ENCODE measurements around the gene TOPAZ1.
A peak's percentile ranks its signal among the peaks of the same experiment; 100 is the strongest.

TOPAZ1 gene

DNA sequence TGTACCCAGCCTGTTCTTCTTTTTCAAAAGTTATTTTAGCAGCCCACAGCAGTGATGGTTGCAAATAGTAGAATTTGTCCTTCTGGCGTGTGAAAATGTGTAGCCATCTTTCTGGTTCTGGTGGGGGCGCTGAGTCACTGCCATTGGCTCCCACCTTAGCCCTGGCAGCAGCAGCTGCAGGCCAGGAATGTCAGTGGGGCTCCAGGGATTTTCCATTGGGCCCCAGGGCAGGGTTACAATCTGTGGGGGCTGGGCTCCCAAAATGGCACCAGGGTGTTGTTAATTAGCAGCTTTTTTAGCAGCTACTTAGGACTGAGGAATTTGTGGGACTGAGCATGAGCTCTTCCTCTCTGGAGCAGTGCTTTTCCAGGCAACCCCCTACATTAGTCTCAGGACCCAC, 38.9 kb downstream of the TOPAZ1 start:
- H3K9me3 ChIP-seq (ENCODE audit: control insufficient read depth in 5 of 5, low read length in 5 of 5) = peaks cover 0 to 6% (median 0%) of the 10 kb centered on the region in 5 donors
- H3K27me3 ChIP-seq (ENCODE audit: control insufficient read depth in 5 of 5, insufficient read depth in 4 of 5, low read length in 5 of 5) = no peaks in the 10 kb centered on the region
- no peak overlapping the region for H3K27ac ChIP-seq (ENCODE audit: low read depth, low read length)
- no peak overlapping the region for H3K9ac ChIP-seq (ENCODE audit: low read length in 5 of 5)
- H3K4me3 ChIP-seq (ENCODE audit: low read depth in 1 of 5, low read length in 5 of 5) = no peak overlapping the region
- no peaks in the 10 kb centered on the region for H3K4me1 ChIP-seq (ENCODE audit: control insufficient read depth in 5 of 5, insufficient read depth in 5 of 5, low read length in 5 of 5)
- H3K36me3 ChIP-seq (ENCODE audit: control insufficient read depth in 5 of 5, insufficient read depth in 5 of 5, low read length in 5 of 5) = no peaks in the 10 kb centered on the region

DNA sequence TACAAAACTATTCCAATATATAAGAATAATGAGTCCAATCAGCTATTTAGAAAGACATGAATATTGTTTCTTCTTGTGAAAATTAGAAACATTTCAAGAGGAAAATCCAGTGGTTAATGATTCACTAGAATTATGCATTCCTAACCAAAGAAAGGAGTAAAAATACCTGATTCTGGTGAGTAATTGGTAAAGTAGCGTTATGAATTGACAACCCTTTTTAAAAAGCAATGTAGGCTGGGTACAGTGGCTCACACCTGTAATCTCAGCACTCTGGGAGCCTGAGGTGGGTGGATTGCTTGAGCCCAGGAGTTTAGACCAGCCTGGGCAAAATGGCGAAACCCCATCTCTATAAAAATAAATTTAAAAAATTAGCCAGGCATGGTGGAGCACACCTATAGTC, 43.3 kb downstream of the TOPAZ1 start:
- H3K36me3 ChIP-seq (ENCODE audit: control insufficient read depth in 5 of 5, insufficient read depth in 5 of 5, low read length in 5 of 5) = no peaks in the 10 kb centered on the region
- no peak overlapping the region for H3K9ac ChIP-seq (ENCODE audit: low read length in 5 of 5)

DNA sequence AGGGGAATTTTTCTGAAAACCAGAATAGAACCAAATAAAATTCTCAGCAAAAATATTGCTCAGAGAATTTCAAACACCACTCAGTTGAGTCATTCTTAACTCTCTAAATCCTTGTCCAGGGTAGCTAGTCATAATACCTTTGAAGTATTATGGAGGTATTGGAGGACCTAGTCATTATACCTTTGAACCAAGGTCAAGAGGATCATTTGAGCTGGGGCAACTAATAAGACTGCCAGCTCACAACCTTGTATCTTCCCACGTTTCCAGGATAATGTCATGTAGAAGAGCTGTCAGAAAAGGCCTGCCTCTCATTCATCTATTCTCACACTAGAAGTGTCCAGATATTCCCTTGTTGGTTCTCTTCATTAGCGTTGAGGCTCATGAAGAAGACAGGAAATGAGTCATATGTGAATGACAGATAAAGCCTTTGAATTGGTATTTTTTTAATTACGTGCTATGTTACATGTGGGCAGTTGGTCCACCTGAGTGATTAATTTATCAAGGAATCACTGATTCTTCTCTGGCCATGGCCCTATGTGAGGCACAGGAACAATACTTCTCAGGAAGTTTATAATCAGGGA, 48.3 kb downstream of the TOPAZ1 start:
- H3K4me1 ChIP-seq (ENCODE audit: control insufficient read depth in 5 of 5, insufficient read depth in 5 of 5, low read length in 5 of 5) = no peaks in the 10 kb centered on the region
- H3K27me3 ChIP-seq (ENCODE audit: control insufficient read depth in 5 of 5, insufficient read depth in 4 of 5, low read length in 5 of 5) = no peaks in the 10 kb centered on the region
- H3K9ac ChIP-seq (ENCODE audit: low read length in 5 of 5) = no peak overlapping the region
- no peaks in the 10 kb centered on the region for H3K36me3 ChIP-seq (ENCODE audit: control insufficient read depth in 5 of 5, insufficient read depth in 5 of 5, low read length in 5 of 5)
- no peaks in the 10 kb centered on the region for H3K9me3 ChIP-seq (ENCODE audit: control insufficient read depth in 5 of 5, low read length in 5 of 5)
- no peak overlapping the region for H3K27ac ChIP-seq (ENCODE audit: low read depth, low read length)
- no peak overlapping the region for H3K4me3 ChIP-seq (ENCODE audit: low read depth in 1 of 5, low read length in 5 of 5)

More for the DNA sequence above, 43.3 kb downstream of the TOPAZ1 start:
- Histone ChIP-seq H3K4me3 (ENCODE audit: low read depth in 1 of 5, low read length in 5 of 5) (no peak overlapping the region), H3K27ac (ENCODE audit: low read depth, low read length) (no peak overlapping the region), H3K27me3 (ENCODE audit: control insufficient read depth in 5 of 5, insufficient read depth in 4 of 5, low read length in 5 of 5) (no peaks in the 10 kb centered on the region), H3K9me3 (ENCODE audit: control insufficient read depth in 5 of 5, low read length in 5 of 5) (no peaks in the 10 kb centered on the region), H3K4me1 (ENCODE audit: control insufficient read depth in 5 of 5, insufficient read depth in 5 of 5, low read length in 5 of 5) (no peaks in the 10 kb centered on the region)

DNA sequence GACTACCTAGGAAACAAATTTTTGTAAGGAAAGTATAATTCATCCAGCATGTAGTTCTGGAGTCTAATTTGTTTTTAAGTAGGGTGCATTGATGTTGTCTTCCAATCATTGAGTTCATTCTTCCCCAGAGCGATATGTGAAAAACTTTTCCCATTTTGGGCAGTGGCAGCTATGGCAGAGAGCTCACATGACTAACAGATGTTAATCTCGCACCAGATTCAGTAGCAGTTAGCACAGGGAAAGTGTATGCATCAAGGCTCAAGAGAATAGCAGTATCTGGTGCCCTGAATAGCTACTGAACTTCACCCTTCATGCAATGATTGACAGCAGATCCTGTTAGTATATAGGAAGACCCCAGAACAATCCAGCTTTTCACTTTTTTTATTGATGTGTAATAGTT, 50.6 kb downstream of the TOPAZ1 start:
- no peaks in the 10 kb centered on the region for H3K36me3 ChIP-seq (ENCODE audit: control insufficient read depth in 5 of 5, insufficient read depth in 5 of 5, low read length in 5 of 5)
- H3K27me3 ChIP-seq (ENCODE audit: control insufficient read depth in 5 of 5, insufficient read depth in 4 of 5, low read length in 5 of 5) = no peaks in the 10 kb centered on the region
- H3K27ac ChIP-seq (ENCODE audit: low read depth, low read length) = no peak overlapping the region
- no peaks in the 10 kb centered on the region for H3K4me1 ChIP-seq (ENCODE audit: control insufficient read depth in 5 of 5, insufficient read depth in 5 of 5, low read length in 5 of 5)
- no peak overlapping the region for H3K4me3 ChIP-seq (ENCODE audit: low read depth in 1 of 5, low read length in 5 of 5)
- no peaks in the 10 kb centered on the region for H3K9me3 ChIP-seq (ENCODE audit: control insufficient read depth in 5 of 5, low read length in 5 of 5)
- H3K9ac ChIP-seq (ENCODE audit: low read length in 5 of 5) = no peak overlapping the region

DNA sequence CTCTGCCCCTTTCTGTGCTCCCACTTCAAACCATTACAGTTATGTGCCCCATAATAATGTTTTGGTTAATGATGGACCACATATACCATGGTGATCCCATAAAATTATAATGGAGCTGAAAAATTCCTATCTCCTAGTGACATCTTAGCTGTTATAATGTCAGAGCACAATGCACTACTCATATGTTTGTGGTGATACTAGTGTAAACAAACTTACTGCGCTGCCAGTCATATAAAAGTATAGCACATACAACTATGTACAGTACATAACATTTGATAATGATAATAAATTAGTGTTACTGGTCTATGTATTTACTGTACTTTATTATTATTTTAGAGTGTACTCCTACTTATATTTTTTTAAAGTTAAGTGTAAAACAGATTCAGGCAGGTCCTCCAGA, 51.3 kb downstream of the TOPAZ1 start:
- H3K4me1 ChIP-seq (ENCODE audit: control insufficient read depth in 5 of 5, insufficient read depth in 5 of 5, low read length in 5 of 5) = no peaks in the 10 kb centered on the region
- no peak overlapping the region for H3K9ac ChIP-seq (ENCODE audit: low read length in 5 of 5)
- no peak overlapping the region for H3K4me3 ChIP-seq (ENCODE audit: low read depth in 1 of 5, low read length in 5 of 5)
- no peaks in the 10 kb centered on the region for H3K36me3 ChIP-seq (ENCODE audit: control insufficient read depth in 5 of 5, insufficient read depth in 5 of 5, low read length in 5 of 5)
- H3K9me3 ChIP-seq (ENCODE audit: control insufficient read depth in 5 of 5, low read length in 5 of 5) = no peaks in the 10 kb centered on the region
- no peak overlapping the region for H3K27ac ChIP-seq (ENCODE audit: low read depth, low read length)
- H3K27me3 ChIP-seq (ENCODE audit: control insufficient read depth in 5 of 5, insufficient read depth in 4 of 5, low read length in 5 of 5) = no peaks in the 10 kb centered on the region

DNA sequence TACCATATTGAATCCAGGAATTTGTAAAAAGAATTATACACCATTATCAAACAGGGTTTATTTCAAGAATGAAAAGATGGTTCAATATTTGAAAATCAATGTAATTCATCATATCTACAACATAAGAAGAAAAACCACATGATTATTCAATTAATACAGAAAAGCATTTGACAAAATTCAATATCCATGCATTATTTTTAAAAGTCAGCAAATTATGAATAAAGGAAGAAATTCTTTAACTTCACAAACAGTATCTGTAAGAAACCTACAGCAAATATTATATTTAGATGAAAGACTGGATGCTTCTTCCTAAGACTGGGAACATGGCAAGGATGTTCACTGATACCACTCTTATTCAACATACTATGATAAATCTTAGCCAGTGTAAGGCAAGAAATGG, 55.6 kb downstream of the TOPAZ1 start:
- no peak overlapping the region for H3K4me3 ChIP-seq (ENCODE audit: low read depth in 1 of 5, low read length in 5 of 5)
- no peak overlapping the region for H3K9ac ChIP-seq (ENCODE audit: low read length in 5 of 5)
- H3K27me3 ChIP-seq (ENCODE audit: control insufficient read depth in 5 of 5, insufficient read depth in 4 of 5, low read length in 5 of 5) = no peaks in the 10 kb centered on the region
- H3K36me3 ChIP-seq (ENCODE audit: control insufficient read depth in 5 of 5, insufficient read depth in 5 of 5, low read length in 5 of 5) = no peaks in the 10 kb centered on the region
- no peaks in the 10 kb centered on the region for H3K4me1 ChIP-seq (ENCODE audit: control insufficient read depth in 5 of 5, insufficient read depth in 5 of 5, low read length in 5 of 5)
- H3K9me3 ChIP-seq (ENCODE audit: control insufficient read depth in 5 of 5, low read length in 5 of 5) = no peaks in the 10 kb centered on the region
- no peak overlapping the region for H3K27ac ChIP-seq (ENCODE audit: low read depth, low read length)

DNA sequence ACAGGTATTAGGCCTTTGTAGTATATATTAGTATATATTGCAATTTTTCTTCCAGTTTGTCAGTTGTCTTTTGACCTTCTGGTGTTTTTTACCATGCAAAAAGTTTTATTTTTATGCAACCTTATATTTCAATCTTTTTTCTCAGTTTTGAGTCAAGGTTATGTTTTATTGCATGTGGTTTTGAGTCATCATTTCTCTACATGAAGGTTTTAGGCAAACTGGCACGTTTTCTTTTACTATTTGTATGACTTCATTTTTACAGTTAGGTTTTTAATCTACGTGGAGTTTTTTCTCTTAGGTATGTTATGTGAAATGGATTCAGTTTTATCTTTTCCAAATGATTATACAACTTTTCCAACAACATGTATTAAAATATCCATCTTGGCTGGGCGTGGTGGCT, 60.1 kb downstream of the TOPAZ1 start:
- H3K27ac ChIP-seq (ENCODE audit: low read depth, low read length) = no peak overlapping the region
- H3K27me3 ChIP-seq (ENCODE audit: control insufficient read depth in 5 of 5, insufficient read depth in 4 of 5, low read length in 5 of 5) = no peaks in the 10 kb centered on the region
- H3K4me3 ChIP-seq (ENCODE audit: low read depth in 1 of 5, low read length in 5 of 5) = no peak overlapping the region
- H3K4me1 ChIP-seq (ENCODE audit: control insufficient read depth in 5 of 5, insufficient read depth in 5 of 5, low read length in 5 of 5) = no peaks in the 10 kb centered on the region
- no peak overlapping the region for H3K9ac ChIP-seq (ENCODE audit: low read length in 5 of 5)
- no peaks in the 10 kb centered on the region for H3K9me3 ChIP-seq (ENCODE audit: control insufficient read depth in 5 of 5, low read length in 5 of 5)
- H3K36me3 ChIP-seq (ENCODE audit: control insufficient read depth in 5 of 5, insufficient read depth in 5 of 5, low read length in 5 of 5) = no peaks in the 10 kb centered on the region

DNA sequence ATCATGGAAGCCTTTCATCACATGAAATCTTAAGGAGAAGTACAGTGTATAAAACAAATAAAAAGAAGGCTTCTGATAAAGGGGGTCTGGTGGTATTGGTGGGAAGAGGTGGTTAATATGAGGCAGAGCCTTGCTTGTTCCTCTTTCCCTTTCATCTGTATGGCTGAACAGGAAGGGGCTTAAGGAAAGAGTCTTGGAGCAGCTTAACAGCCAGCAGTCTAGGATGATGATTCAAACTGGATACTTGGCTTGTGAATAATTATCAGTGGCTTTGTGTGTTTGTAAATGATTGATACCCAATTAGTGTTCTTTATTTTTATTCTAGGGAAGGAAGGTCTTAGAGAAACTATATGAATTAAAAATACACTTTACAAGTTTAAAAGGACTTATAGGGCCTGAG, 67.8 kb downstream of the TOPAZ1 start:
- Histone ChIP-seq H3K9me3 (ENCODE audit: control insufficient read depth in 5 of 5, low read length in 5 of 5) (no peaks in the 10 kb centered on the region), H3K27ac (ENCODE audit: low read depth, low read length) (no peak overlapping the region), H3K9ac (ENCODE audit: low read length in 5 of 5) (no peak overlapping the region), H3K36me3 (ENCODE audit: control insufficient read depth in 5 of 5, insufficient read depth in 5 of 5, low read length in 5 of 5) (no peaks in the 10 kb centered on the region), H3K27me3 (ENCODE audit: control insufficient read depth in 5 of 5, insufficient read depth in 4 of 5, low read length in 5 of 5) (no peaks in the 10 kb centered on the region), H3K4me1 (ENCODE audit: control insufficient read depth in 5 of 5, insufficient read depth in 5 of 5, low read length in 5 of 5) (no peaks in the 10 kb centered on the region), H3K4me3 (ENCODE audit: low read depth in 1 of 5, low read length in 5 of 5) (no peak overlapping the region)

DNA sequence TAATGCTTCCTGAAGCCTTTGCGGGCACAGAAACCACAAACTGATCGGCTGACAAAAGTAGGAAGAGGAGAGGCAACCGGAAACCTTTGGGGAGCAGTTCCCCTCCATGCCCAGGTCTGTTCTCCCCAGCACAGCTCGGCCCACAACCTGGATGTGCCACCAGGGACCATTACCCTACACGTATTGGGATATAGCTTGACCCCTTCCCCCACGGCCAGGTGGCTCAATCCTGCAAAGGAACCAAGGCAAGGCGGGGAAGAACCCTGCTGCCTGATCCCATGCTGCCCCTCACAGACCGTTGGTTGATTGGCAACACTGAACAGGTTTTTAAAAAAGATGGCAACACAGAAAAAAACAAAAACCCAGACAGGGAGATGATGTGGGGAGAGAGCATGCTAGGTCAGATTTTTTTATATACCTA, 77.2 kb downstream of the TOPAZ1 start:
- H3K27me3 ChIP-seq (ENCODE audit: control insufficient read depth in 5 of 5, insufficient read depth in 4 of 5, low read length in 5 of 5) = no peaks in the 10 kb centered on the region
- H3K4me1 ChIP-seq (ENCODE audit: control insufficient read depth in 5 of 5, insufficient read depth in 5 of 5, low read length in 5 of 5) = no peaks in the 10 kb centered on the region
- H3K27ac ChIP-seq (ENCODE audit: low read depth, low read length) = no peak overlapping the region

DNA sequence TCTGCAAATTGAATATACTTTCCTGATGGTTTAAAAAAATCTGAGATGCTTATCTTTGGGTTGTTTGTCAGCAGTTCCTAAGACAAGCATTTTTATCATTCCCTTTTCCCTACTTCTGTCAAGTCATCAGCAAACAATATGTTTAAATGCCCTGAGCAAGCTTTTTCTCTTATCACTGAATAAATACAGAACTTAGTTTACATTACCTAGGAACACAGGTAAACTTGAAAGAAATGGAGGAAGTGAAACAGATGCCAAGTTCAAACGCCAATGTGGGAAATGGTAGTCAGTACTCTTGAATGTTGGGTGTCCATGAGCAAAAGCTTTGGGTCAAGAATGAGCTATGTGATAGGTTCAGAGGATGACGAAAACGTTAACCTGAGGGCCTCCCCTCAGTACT, 79.6 kb downstream of the TOPAZ1 start:
- Histone ChIP-seq H3K9me3 (ENCODE audit: control insufficient read depth in 5 of 5, low read length in 5 of 5) (peaks cover 0 to 3% (median 0%) of the 10 kb centered on the region in 5 donors), H3K27ac (ENCODE audit: low read depth, low read length) (no peak overlapping the region), H3K4me1 (ENCODE audit: control insufficient read depth in 5 of 5, insufficient read depth in 5 of 5, low read length in 5 of 5) (no peaks in the 10 kb centered on the region), H3K4me3 (ENCODE audit: low read depth in 1 of 5, low read length in 5 of 5) (no peak overlapping the region), H3K9ac (ENCODE audit: low read length in 5 of 5) (peak overlapping the region in 1 of 5 donors; percentile 1), H3K27me3 (ENCODE audit: control insufficient read depth in 5 of 5, insufficient read depth in 4 of 5, low read length in 5 of 5) (no peaks in the 10 kb centered on the region), H3K36me3 (ENCODE audit: control insufficient read depth in 5 of 5, insufficient read depth in 5 of 5, low read length in 5 of 5) (no peaks in the 10 kb centered on the region)

More for the DNA sequence above, 77.2 kb downstream of the TOPAZ1 start:
- H3K9ac ChIP-seq (ENCODE audit: low read length in 5 of 5) = no peak overlapping the region
- no peaks in the 10 kb centered on the region for H3K9me3 ChIP-seq (ENCODE audit: control insufficient read depth in 5 of 5, low read length in 5 of 5)
- no peak overlapping the region for H3K4me3 ChIP-seq (ENCODE audit: low read depth in 1 of 5, low read length in 5 of 5)
- no peaks in the 10 kb centered on the region for H3K36me3 ChIP-seq (ENCODE audit: control insufficient read depth in 5 of 5, insufficient read depth in 5 of 5, low read length in 5 of 5)

All from subcutaneous abdominal adipose tissue (tissue), 5 donors.